DMS 273 treated with DMSO at 0.1 percent for 48 hours (cell line): ENCODE measurements around the gene OR8D1.

Experiments used
- DNase-seq: peaks from one replicate; lab custom pipeline; 2025; lab: John Stamatoyannopoulos, UW

OR8D1 gene

DNA sequence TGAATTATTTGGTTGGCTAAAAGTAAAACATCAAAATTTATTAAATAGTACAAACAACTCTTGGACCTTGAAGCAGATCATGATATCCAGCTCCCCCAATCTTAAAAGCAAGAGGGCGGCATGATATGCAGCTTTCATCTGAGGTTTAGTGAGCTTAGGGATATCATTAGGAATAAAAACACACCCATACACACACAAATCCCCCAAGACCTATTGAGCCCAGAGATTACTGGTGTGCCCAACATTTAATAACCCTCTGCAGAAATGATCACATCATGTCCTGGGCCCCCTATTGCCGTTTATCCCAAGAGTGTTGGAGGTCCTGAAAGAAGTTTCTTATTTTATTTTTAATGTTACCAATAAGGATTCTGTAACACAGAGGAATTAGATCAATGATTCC lies at the start of gene OR8D1:
TSS of gene OR8D1 (minus strand) at position 101 of the 400 bp plus-strand sequence. CDS start 3,183 bp downstream, outside the sequence.
- DNase-seq: no peak

DNA sequence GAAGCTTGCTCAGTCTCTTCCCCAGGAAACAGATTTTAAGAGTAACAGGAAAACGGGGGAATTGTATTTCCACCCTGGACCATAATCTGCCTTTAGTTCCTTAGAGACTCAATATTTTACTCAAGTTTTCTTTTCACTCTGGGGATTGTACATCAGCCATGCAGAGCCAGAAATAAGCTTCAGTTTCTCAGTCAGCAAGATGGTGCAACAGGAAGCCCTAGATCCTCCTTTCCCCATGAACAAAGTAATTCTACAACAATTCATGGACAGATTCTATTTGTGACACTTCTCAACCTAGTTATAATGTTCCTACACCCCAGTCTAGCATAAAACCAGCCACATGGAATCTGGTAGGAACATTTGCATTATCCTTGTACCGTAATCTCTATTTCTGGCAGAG lies 45.8 kb upstream of the OR8D1 start:
- no peak for DNase-seq

- no peak for DNase-seq
These were observed 32.7 kb upstream of the OR8D1 start for GRCh38 chr11:124346311-124346955.

GRCh38 chr11:124344346-124344745 lies 30.6 kb upstream of the OR8D1 start:
- DNase-seq: no peak

- no peak for DNase-seq
These were observed 26.3 kb upstream of the OR8D1 start for GRCh38 chr11:124340142-124340447.

- DNase-seq: no peak
These were observed 25.8 kb upstream of the OR8D1 start for GRCh38 chr11:124339396-124340141.

DNA sequence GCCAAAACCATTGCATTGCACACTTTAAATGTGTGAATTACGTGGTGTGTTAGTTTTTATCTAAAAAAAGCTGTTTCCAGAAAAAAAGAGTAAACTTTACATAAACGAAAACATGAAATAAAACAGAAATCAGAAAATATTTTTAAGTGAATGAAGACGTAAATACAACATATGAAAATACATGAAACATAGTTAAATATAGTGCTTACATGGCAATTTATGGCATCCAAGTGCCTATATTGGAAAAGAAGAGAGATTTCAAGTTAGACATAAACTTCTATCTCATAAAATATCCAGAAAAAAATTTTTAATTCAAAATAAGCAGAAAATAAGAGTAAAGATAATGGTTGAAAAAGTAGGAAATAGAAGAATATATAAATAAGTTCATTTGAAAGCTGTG lies 18.1 kb upstream of the OR8D1 start:
- no peak for DNase-seq

DNA sequence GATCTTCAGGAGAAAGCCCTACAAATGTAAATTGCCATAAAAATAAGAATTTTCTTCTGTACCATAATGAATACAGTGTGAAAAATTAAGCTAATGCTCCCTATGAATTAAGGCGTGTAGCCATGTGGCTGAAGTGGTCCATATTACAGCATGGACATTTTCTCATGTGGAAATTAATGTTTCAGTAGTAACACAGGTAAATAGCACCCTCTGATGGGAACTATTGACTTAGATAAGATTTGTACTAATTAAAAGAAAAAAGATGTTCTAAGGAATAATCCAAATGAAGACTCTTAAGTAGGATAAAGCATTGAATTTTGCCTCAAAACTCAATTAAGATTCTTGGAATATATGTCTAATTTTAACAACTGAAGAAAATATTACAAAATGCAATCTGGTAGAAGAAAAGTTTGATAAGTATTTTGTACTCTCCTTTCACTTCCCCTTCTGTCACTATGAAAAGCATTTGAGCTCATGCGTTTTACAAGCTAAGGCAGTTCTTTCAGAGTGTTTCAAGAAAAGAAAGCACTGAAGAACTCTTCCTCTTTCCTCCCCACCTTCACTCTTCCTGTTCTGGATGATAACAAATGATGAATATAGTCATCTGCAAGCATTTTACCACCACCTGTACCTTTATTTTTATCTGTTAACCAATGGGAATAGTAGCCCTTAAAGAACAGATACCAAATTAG lies 16.2 kb upstream of the OR8D1 start:
- DNase-seq: no peak

GRCh38 chr11:124327775-124328174 lies 14.0 kb upstream of the OR8D1 start:
- DNase-seq: no peak

- no peak for DNase-seq
These were observed 8.6 kb upstream of the OR8D1 start for GRCh38 chr11:124322356-124322755.

- DNase-seq: no peak
These were observed 6.3 kb upstream of the OR8D1 start, which contains the start of gene OR8D2 for GRCh38 chr11:124320097-124320496. OR8D2 (minus strand) TSS chr11:124320197; CDS start chr11:124320197, 0 bp downstream.

- no peak for DNase-seq
These were observed 1.3 kb upstream of the OR8D1 start for GRCh38 chr11:124315052-124315451.

GRCh38 chr11:124313131-124313530 lies 618 bp downstream of the OR8D1 start:
- DNase-seq: no peak

DNA sequence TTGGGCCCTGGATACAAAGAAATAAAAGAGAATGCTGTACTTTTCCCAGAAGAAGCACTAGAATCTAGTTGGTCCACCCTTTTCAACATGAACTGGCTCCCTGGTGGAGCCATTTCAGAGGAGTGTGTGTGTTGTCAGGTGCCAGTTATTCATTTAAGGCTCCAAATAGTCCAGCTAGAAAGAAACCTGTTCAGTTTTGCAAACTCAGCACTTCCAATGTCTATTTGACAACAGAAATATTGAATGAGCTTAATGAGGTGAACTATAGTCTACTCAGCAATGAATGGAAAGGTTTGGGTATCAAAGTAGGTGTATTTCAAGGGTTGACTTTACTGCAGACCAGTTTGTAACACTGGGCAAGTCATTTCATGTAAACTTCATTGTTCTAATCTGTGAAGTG lies 2.1 kb downstream of the OR8D1 start:
- no peak for DNase-seq

GRCh38 chr11:124311269-124311668 lies 2.5 kb downstream of the OR8D1 start:
- no peak for DNase-seq

DNA sequence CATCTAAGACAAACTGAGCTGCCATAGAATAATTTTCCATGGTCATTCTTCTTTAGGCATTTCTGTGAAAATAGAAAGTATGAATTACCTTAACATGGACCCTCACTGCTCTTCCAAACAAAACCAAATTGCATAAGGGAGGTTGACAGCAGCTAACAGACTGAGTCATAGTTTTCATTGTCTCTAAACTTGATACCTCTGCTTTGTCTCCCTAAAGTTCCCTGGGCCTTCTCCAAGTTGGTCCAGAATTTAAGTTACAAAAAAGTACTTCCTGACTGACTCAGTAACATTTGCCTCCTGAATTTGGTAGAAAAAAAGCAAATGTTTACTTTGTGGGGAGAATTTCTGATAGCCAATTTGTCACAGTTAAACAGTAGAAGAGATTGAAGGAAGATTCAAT lies 3.0 kb downstream of the OR8D1 start:
- no peak for DNase-seq

DNA sequence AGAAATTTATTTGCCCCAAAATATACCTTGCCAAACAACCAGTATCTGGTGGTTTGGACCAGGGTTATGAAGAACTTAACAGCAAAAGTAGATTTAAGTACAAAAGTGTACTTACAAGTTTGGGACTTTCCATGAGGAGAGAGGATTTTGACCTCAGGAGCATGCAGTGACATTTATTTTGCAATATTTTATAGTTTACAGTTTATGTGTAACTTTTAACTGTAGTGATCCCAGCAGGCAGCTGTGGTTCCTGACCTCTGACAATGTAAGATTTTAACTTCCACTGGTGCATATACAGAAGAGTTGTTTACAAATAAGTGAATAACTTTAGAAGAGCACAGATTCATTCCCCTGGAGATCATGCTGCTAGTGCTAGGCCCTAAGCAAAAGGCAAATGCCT lies 6.7 kb downstream of the OR8D1 start:
- no peak for DNase-seq

- DNase-seq: no peak
These were observed 11.2 kb downstream of the OR8D1 start for GRCh38 chr11:124302347-124303125.

GRCh38 chr11:124301548-124301947 lies 12.2 kb downstream of the OR8D1 start:
- no peak for DNase-seq

DNA sequence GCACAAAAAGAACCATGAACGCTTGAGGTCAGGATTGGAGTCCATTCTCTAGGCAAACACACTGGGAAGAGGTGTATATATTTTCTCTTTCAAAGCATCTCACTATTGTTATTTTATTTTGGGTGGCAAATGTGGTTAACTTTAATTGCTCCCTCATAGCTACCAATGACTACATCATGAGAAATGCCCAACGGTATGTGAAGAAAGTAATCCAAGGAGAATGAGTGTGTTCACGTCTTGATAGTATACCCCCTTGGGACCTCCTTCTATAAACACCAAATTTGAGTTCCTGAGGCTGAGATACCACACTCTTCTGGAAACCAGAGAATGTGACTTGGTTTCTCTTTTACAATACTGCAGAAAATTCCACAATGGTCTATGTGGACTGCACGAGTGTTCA lies 15.8 kb downstream of the OR8D1 start:
- no peak for DNase-seq

- DNase-seq: no peak
These were observed 17.7 kb downstream of the OR8D1 start for GRCh38 chr11:124296016-124296415.

DNA sequence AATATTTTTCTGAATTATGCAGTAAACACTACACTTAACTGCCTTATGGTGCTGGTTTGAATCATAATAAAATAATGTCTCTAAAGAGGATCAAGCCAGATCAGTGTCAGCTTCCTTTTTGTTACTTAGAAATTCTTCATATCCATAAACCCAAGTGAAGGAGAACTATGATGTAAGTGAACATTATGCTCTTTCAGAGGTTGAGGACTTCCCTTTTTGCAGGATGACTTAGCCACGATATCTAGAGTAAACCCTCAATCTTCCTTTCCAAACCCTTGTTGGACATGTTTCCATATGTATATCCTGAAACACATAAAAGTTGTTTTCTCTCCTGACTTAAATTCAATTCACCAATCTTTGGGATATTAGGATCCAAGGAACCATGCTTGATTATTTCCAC lies 19.1 kb downstream of the OR8D1 start:
- no peak for DNase-seq
